PFSK-1 (cell line): ENCODE data around the gene AXIN2.

Experiments
- FOXP2 ChIP-seq: optimal IDR thresholded peaks from 2 replicates; pipeline ENCODE3; 2011; ENCODE audit warnings: borderline replicate concordance, control low read depth, inconsistent platforms; ENCODE audit not compliant: insufficient read depth; ENCODE audit errors: extremely low read length, extremely low read depth
- POLR2AphosphoS5 ChIP-seq: IDR thresholded peaks from 2 replicates; pipeline ENCODE4 v1.6.1; 2012; ENCODE audit warnings: low read depth, mild to moderate bottlenecking, control low read depth, low read length, moderate library complexity
- REST ChIP-seq, 2 experiments: IDR thresholded peaks; 2 replicates each; pipeline versions ENCODE4 v1.6.1 to v1.8.0; 2011 to 2012; ENCODE audit warnings: low read depth in 2 of 2, low read length in 2 of 2, control low read depth in 1 of 2, inconsistent platforms in 1 of 2, mild to moderate bottlenecking in 1 of 2, moderate library complexity in 1 of 2; ENCODE audit not compliant: insufficient read depth in 1 of 2
- SIN3A ChIP-seq: IDR thresholded peaks from 2 replicates; pipeline ENCODE4 v1.6.1; 2012; ENCODE audit warnings: mild to moderate bottlenecking, low read length, moderate library complexity, borderline replicate concordance; ENCODE audit not compliant: insufficient read depth
- TAF1 ChIP-seq: IDR thresholded peaks from 2 replicates; pipeline ENCODE4 v1.6.1; 2012; ENCODE audit warnings: low read length, control low read depth, borderline replicate concordance; ENCODE audit not compliant: insufficient read depth

AXIN2 gene

GRCh38 chr17:65515959-65516948 is 45.2 kb downstream of the AXIN2 start:
- TF ChIP-seq POLR2AphosphoS5, result no peak
- TF ChIP-seq FOXP2, result no peak
- no peak for TF ChIP-seq SIN3A
- no peak for TF ChIP-seq REST (IDR thresholded peaks at IDR 0.05; ENCODE audit: insufficient read depth in 1 of 2, low read depth in 2 of 2, low read length in 2 of 2)

- TF ChIP-seq TAF1 (no peak), POLR2AphosphoS5 (no peak), REST (IDR thresholded peaks at IDR 0.05; ENCODE audit: insufficient read depth in 1 of 2, low read depth in 2 of 2, low read length in 2 of 2) (no peak), FOXP2 (no peak), SIN3A (no peak)
These were observed 45.9 kb downstream of the AXIN2 start for GRCh38 chr17:65515512-65515911.

- TF ChIP-seq FOXP2 (no peak), POLR2AphosphoS5 (no peak), TAF1 (no peak), REST (IDR thresholded peaks at IDR 0.05; ENCODE audit: insufficient read depth in 1 of 2, low read depth in 2 of 2, low read length in 2 of 2) (no peak), SIN3A (no peak)
These were observed 46.9 kb downstream of the AXIN2 start for GRCh38 chr17:65514541-65514940.

- TF ChIP-seq REST (IDR thresholded peaks at IDR 0.05; ENCODE audit: insufficient read depth in 1 of 2, low read depth in 2 of 2, low read length in 2 of 2), result no peak
- no peak for TF ChIP-seq POLR2AphosphoS5
- TF ChIP-seq TAF1, result no peak
- no peak for TF ChIP-seq FOXP2
- TF ChIP-seq SIN3A, result no peak
These were observed 47.4 kb downstream of the AXIN2 start for GRCh38 chr17:65514082-65514481.
